Subcutaneous adipose tissue (tissue), 4 donors: ENCODE results near the gene PFKL. TPM values are rescaled to one million over a fixed set of nuclear protein-coding genes. Genes with fewer than 3 reads are reported as not detected.

Source experiments
- CTCF ChIP-seq: fragments of 450-650 bp; IDR thresholded peaks from one replicate; pipeline ENCODE4 v1.5.1; 2016; ENCODE audit warnings: low read depth, mild to moderate bottlenecking, control low read depth, antibody characterized with exemption, moderate library complexity
- total RNA-seq, 4 donors: library from RNA; depleted of rRNA; stranded (reverse); fragments of >200 nt; gene quantifications; one replicate each; pipeline ENCODE4 v1.1.0, GENCODE V29; 2016

PFKL gene
- total RNA-seq, 4 donors from 2014 or later = 51.0 to 177 (median 77.3) TPM

GRCh38 chr21:44319407-44320065, 19.7 kb downstream of the PFKL start:
- no peak for TF ChIP-seq CTCF

GRCh38 chr21:44320847-44321246, 21.0 kb downstream of the PFKL start:
- no peak for TF ChIP-seq CTCF

- TF ChIP-seq CTCF = no peak
Observed at GRCh38 chr21:44321846-44322450, 22.1 kb downstream of the PFKL start.

- no peak for TF ChIP-seq CTCF
Observed at GRCh38 chr21:44322621-44323325, 22.9 kb downstream of the PFKL start.

- TF ChIP-seq CTCF = no peak
Observed at GRCh38 chr21:44323591-44323990, 23.7 kb downstream of the PFKL start.

- no peak for TF ChIP-seq CTCF
Observed at GRCh38 chr21:44324106-44324853, 24.4 kb downstream of the PFKL start.

- no peak for TF ChIP-seq CTCF
Observed at GRCh38 chr21:44324854-44325107, 24.9 kb downstream of the PFKL start.
